ENCODE results near the gene USP4.
"Not testable (repeated sequence)": the region's sequence is repeated elsewhere in the genome, so short reads cannot be mapped to it uniquely, and the experiment has no call there.

The USP4 gene

DNA sequence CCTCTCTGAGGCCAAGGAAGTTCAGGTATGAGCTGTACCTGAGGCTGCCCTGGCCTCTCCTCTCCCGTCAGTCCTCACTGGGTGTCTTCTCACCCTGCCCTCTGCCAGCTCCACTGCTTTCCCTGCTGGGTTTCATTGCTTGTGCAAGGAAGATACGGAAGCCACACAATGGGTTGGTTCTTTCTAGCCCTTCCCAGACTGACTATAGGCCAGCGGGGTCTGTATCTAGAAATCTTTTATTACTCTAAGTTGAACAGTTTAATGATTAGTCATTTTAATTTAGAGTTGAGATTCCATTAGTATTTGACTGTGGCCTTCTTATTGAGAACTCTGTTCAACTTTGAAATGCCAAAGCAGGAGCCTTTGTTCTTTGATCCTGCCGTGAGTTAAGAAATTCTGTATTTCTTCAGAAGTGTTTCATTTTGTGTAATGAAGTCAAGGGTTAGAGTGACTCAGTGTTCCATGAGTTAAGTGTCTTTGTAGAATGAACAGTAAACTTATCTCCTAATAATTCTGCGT, 79.0 kb downstream of the USP4 start:
- no peaks in the 10 kb centered on the region for H3K36me3 ChIP-seq (ENCODE audit: control insufficient read depth, low read depth, low read length)
- H3K4me1 ChIP-seq (ENCODE audit: control insufficient read depth, low read depth, low read length): no peaks in the 10 kb centered on the region
- H3K4me3 ChIP-seq (ENCODE audit: low read length): no peak overlapping the region
- no peak overlapping the region for H3K27ac ChIP-seq (ENCODE audit: low read length)
- H3K9ac ChIP-seq (ENCODE audit: low read length): no peak overlapping the region
- no peaks in the 10 kb centered on the region for H3K27me3 ChIP-seq (ENCODE audit: control insufficient read depth, insufficient read depth, low read length)
- no peaks in the 10 kb centered on the region for H3K9me3 ChIP-seq (ENCODE audit: control insufficient read depth, low read depth, low read length)

DNA sequence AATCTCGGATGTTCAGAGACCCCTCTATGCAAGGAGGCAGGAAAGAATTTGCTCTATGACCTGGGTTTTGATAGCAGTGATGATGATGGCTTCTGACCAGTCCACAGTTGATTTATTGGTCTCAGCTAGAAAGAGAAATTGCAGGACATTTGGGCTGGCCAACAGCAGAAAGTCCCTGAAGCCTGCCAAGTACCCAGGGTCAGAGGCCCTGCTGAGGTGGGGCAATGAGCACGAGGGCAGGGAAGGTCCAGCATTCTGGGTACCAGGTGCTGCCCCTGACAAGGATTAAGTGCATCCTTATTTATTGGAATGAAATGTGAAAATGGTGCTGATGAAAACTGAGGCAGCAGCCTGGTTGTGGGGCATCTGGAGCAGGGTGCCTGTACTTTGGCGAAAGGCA, 82.7 kb downstream of the USP4 start:
- Histone ChIP-seq H3K27me3 (ENCODE audit: control insufficient read depth, insufficient read depth, low read length) (no peaks in the 10 kb centered on the region), H3K9ac (ENCODE audit: low read length) (no peak overlapping the region), H3K4me1 (ENCODE audit: control insufficient read depth, low read depth, low read length) (no peaks in the 10 kb centered on the region), H3K9me3 (ENCODE audit: control insufficient read depth, low read depth, low read length) (no peaks in the 10 kb centered on the region), H3K27ac (ENCODE audit: low read length) (no peak overlapping the region), H3K4me3 (ENCODE audit: low read length) (no peak overlapping the region), H3K36me3 (ENCODE audit: control insufficient read depth, low read depth, low read length) (no peaks in the 10 kb centered on the region)

DNA sequence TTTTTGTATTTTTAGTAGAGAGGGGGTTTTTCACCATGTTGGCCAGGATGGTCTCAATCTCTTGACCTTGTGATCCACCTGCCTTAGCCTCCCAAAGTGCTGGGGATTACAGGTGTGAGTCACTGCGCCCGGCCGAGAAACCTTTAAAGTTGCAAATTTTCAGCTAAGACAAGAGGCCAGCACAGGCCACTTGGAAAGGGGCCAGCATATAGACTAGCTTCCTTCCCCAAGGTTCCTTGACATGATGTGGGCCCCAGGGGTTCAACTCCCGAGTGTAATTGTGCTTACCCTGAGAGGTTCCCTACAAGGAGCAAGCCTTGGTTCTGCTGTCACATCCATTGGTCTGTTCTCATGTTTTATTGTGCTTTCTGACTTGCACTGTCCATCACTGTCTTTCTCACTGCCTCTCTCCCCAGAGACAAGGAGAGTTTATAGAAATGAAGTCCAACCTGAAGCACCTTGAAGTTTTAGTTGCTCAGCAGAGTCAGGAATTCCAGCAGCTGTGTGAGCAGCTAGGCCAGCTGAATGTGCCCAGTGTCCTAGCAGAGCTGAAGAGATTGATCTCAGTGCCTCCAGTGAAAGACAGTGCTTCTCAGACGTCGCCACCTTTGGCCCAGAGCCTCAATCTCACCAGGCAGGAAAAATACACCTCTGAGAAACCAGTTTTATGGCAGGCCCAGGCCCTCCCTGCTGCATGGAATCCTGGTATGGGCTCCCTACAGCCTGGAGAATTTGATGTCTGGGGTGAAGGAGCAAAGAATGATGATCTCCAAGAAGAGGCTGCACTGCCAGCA, 83.9 kb downstream of the USP4 start:
- Histone ChIP-seq H3K36me3 (ENCODE audit: control insufficient read depth, low read depth, low read length) (no peaks in the 10 kb centered on the region), H3K27me3 (ENCODE audit: control insufficient read depth, insufficient read depth, low read length) (no peaks in the 10 kb centered on the region), H3K4me3 (ENCODE audit: low read length) (no peak overlapping the region), H3K4me1 (ENCODE audit: control insufficient read depth, low read depth, low read length) (no peaks in the 10 kb centered on the region), H3K9me3 (ENCODE audit: control insufficient read depth, low read depth, low read length) (no peaks in the 10 kb centered on the region), H3K27ac (ENCODE audit: low read length) (no peak overlapping the region), H3K9ac (ENCODE audit: low read length) (no peak overlapping the region)

DNA sequence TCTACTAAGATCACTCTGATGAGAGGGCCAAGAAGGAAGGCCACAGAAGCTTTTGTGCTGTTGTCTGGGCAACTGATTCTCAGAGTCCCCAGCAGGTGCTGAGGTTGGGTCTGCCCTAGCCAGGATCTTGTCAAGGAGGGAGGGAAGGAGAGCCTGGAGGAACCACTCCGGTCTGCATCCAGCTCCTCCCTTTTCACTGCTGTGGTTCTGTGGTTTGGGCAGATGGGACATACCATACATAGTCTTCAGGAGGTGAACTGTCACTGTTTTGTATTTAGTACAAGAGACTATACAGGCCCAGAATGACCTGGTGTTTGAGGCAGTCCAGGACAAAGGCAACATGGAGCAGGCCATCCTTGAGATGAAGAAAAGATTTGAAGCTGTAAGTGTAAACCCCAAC, 84.7 kb downstream of the USP4 start:
- Histone ChIP-seq H3K4me1 (ENCODE audit: control insufficient read depth, low read depth, low read length) (no peaks in the 10 kb centered on the region), H3K9me3 (ENCODE audit: control insufficient read depth, low read depth, low read length) (no peaks in the 10 kb centered on the region), H3K9ac (ENCODE audit: low read length) (no peak overlapping the region), H3K36me3 (ENCODE audit: control insufficient read depth, low read depth, low read length) (no peaks in the 10 kb centered on the region), H3K27me3 (ENCODE audit: control insufficient read depth, insufficient read depth, low read length) (no peaks in the 10 kb centered on the region), H3K27ac (ENCODE audit: low read length) (no peak overlapping the region), H3K4me3 (ENCODE audit: low read length) (no peak overlapping the region)

DNA sequence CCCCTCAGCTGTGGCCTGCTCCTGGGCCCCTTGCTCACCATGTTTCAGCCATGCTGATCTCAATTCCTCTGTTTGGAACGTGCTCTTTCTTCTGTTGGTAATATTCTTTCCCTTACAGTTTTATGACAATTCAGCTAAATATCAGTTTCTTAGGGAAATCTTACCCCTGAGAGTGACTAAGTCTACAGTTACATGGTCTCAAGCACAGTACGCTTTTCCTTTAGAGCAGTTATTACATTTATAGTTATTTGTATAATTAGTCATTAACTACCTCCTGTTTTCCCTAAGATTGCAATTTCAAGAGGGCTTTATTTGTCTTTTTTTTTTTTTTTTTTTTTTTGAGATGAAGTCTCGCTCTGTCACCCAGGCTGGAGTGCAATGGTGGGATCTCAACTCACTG, 86.3 kb downstream of the USP4 start:
- Histone ChIP-seq H3K4me3 (ENCODE audit: low read length) (no peak overlapping the region), H3K9me3 (ENCODE audit: control insufficient read depth, low read depth, low read length) (no peaks in the 10 kb centered on the region), H3K27me3 (ENCODE audit: control insufficient read depth, insufficient read depth, low read length) (no peaks in the 10 kb centered on the region), H3K27ac (ENCODE audit: low read length) (no peak overlapping the region), H3K4me1 (ENCODE audit: control insufficient read depth, low read depth, low read length) (no peaks in the 10 kb centered on the region), H3K36me3 (ENCODE audit: control insufficient read depth, low read depth, low read length) (no peaks in the 10 kb centered on the region), H3K9ac (ENCODE audit: low read length) (no peak overlapping the region)

DNA sequence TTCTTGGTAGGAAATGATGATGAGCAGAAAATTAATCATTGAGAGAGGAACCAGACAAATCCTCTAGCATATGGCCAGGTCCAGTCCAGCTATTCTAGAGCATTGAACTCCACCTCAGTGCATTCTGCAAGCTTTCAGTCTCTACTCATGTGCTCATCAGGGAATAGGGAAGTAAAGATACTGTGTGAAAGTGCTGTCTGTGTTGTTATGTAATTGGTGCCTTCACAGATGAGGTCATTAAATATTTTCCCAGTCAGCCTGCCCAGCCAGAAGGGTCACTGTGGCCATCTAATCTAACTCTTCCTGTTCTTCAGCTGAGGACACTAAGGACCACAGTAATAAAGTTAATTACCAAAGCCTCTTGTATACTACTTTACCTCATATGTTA, 91.0 kb downstream of the USP4 start:
- no peak overlapping the region for H3K27ac ChIP-seq (ENCODE audit: low read length)
- no peaks in the 10 kb centered on the region for H3K4me1 ChIP-seq (ENCODE audit: control insufficient read depth, low read depth, low read length)
- no peak overlapping the region for H3K9ac ChIP-seq (ENCODE audit: low read length)

DNA sequence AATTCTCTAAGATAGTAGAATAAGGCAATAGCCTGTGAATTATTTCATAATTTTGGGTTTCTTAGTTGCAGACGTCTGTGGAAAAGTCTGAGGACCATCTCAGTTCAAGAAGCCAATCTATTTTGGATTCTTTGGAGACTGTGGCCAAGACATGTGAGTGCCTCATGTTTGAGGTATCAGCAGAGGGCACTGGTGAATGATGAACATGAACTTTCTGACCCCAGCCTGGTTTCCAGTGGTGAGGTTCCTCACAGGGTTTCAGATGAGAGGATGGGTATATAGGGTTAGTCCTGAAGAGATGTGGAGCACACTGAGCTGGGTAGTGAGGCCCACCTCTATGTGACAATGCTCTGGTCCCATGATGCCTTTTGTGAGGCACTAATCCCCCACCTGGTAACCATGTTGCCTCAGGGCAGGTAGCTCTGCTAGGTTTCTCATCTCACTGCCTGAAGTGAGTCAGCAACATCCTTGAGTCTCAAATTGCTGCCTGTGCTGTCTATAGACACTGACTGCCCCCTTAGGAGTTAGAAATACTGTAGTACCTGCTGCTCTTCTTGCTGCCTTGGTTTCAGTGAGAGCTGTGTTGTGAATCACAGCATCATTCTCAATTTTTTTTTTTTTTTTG, 95.2 kb downstream of the USP4 start:
- Histone ChIP-seq H3K9me3 (ENCODE audit: control insufficient read depth, low read depth, low read length) (no peaks in the 10 kb centered on the region), H3K9ac (ENCODE audit: low read length) (no peak overlapping the region), H3K4me3 (ENCODE audit: low read length) (no peak overlapping the region), H3K4me1 (ENCODE audit: control insufficient read depth, low read depth, low read length) (no peaks in the 10 kb centered on the region), H3K27ac (ENCODE audit: low read length) (no peak overlapping the region), H3K27me3 (ENCODE audit: control insufficient read depth, insufficient read depth, low read length) (no peaks in the 10 kb centered on the region), H3K36me3 (ENCODE audit: control insufficient read depth, low read depth, low read length) (no peaks in the 10 kb centered on the region)

More for the DNA sequence above, 91.0 kb downstream of the USP4 start:
- Histone ChIP-seq H3K27me3 (ENCODE audit: control insufficient read depth, insufficient read depth, low read length) (no peaks in the 10 kb centered on the region), H3K9me3 (ENCODE audit: control insufficient read depth, low read depth, low read length) (no peaks in the 10 kb centered on the region), H3K36me3 (ENCODE audit: control insufficient read depth, low read depth, low read length) (no peaks in the 10 kb centered on the region), H3K4me3 (ENCODE audit: low read length) (no peak overlapping the region)

DNA sequence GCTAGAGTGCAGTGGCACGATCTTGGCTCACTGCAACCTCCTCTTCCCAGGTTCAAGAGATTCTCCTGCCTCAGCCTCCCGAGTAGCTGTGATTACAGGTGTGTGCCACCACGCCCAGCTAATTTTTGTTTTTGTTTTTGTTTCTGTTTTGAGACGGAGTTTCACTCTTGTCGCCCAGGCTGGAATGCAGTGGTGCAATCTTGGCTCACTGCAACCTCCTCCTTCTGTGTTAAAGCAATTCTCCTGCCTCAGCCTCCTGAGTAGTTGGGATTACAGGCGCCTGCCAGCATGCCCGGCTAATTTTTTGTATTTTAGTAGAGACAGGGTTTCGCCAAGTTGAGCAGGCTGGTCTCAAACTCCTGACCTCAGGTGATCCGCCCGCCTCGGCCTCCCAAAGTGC, 99.8 kb downstream of the USP4 start:
- not testable (repeated sequence) for H3K4me1 ChIP-seq (ENCODE audit: control insufficient read depth, low read depth, low read length); H3K4me3 ChIP-seq (ENCODE audit: low read length); H3K9me3 ChIP-seq (ENCODE audit: control insufficient read depth, low read depth, low read length); H3K27ac ChIP-seq (ENCODE audit: low read length); H3K36me3 ChIP-seq (ENCODE audit: control insufficient read depth, low read depth, low read length); H3K9ac ChIP-seq (ENCODE audit: low read length); H3K27me3 ChIP-seq (ENCODE audit: control insufficient read depth, insufficient read depth, low read length)

DNA sequence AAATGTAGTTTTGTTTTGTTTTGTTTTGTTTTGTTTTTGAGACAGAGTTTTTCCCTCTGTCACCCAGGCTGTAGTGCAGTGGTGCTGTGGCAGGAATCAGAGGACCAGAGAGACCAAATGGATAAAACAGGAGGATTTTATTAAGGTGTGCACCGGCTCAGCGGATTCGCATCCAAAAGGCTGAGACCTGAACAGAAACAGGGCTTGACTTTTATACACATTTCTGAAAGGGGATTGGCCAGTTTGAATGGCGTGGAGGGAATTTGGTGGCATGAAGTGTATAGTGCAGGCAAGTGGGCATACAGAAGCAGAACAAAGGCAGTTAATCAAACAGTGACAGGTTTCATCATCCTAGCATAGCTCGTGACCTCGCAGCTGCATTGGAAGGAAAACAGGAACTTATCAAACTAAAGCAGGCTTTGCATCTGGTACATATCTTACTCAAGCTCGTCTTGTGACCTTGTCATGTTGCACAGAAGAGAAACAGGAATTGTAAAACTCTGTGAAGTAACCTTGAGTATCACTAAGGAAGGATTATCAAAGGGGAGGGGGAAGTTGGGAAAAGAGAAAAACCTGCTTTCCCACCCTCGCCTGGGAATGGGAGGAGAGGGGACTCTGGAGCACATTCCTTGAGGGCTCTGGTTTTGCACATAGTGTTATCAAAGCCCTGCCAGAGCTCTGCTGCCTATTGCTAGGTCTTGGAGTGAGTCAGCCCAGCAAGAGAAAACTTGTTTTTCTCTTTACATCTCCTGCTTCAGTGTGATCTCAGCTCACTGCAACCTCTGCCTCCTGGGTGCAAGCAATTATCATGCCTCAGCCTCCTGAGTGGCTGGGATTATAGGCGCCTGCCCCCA, 101.4 kb downstream of the USP4 start:
- no peak overlapping the region for H3K9ac ChIP-seq (ENCODE audit: low read length)
- no peak overlapping the region for H3K27ac ChIP-seq (ENCODE audit: low read length)
- H3K4me3 ChIP-seq (ENCODE audit: low read length): no peak overlapping the region
- peaks cover 6% of the 10 kb centered on the region for H3K9me3 ChIP-seq (ENCODE audit: control insufficient read depth, low read depth, low read length)
- H3K27me3 ChIP-seq (ENCODE audit: control insufficient read depth, insufficient read depth, low read length): no peaks in the 10 kb centered on the region
- H3K36me3 ChIP-seq (ENCODE audit: control insufficient read depth, low read depth, low read length): no peaks in the 10 kb centered on the region
- H3K4me1 ChIP-seq (ENCODE audit: control insufficient read depth, low read depth, low read length): no peaks in the 10 kb centered on the region

DNA sequence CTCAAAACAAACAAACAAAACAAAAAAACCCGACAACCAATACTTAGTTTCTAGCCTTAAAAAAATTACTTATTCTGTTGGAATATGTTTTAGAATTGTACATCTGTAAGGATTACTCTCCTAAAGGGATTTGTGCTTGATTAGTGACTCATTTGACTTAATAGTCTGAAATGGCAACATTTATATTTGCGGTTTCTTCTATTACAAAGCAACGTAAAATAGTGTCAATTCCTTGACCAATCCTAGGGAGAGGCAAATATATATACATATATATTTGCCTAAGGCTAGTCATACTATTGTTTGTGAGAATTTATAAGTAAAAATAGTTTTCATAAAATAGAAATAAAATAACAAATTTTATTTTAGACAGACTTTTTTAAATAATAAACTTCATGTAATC, 102.5 kb downstream of the USP4 start:
- Histone ChIP-seq H3K27ac (ENCODE audit: low read length) (no peak overlapping the region), H3K9ac (ENCODE audit: low read length) (no peak overlapping the region), H3K4me1 (ENCODE audit: control insufficient read depth, low read depth, low read length) (no peaks in the 10 kb centered on the region), H3K9me3 (ENCODE audit: control insufficient read depth, low read depth, low read length) (peaks cover 11% of the 10 kb centered on the region), H3K36me3 (ENCODE audit: control insufficient read depth, low read depth, low read length) (no peaks in the 10 kb centered on the region), H3K27me3 (ENCODE audit: control insufficient read depth, insufficient read depth, low read length) (no peaks in the 10 kb centered on the region), H3K4me3 (ENCODE audit: low read length) (no peak overlapping the region)

DNA sequence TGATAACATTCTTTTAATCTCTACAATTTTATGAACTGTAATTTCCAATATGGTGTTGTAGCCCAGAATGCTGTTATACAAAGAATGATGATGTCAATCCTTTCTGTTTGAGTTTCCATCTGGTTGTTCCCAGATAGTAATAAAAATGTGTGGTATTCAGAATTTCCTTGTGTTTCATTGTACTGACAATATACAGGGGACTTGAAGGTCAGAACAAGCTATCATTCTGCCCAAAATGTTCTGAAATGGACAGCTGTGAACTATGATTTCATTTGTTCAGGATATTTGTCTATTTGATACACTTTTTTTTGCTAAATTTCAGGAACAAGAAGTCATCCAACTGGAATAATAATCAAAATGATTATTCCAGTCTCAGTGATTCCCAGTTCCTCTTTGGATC, 103.6 kb downstream of the USP4 start:
- H3K27ac ChIP-seq (ENCODE audit: low read length): no peak overlapping the region

More for the DNA sequence above, 103.6 kb downstream of the USP4 start:
- H3K9me3 ChIP-seq (ENCODE audit: control insufficient read depth, low read depth, low read length): peaks cover 11% of the 10 kb centered on the region
- H3K36me3 ChIP-seq (ENCODE audit: control insufficient read depth, low read depth, low read length): no peaks in the 10 kb centered on the region
- H3K9ac ChIP-seq (ENCODE audit: low read length): no peak overlapping the region
- H3K4me3 ChIP-seq (ENCODE audit: low read length): no peak overlapping the region
- no peaks in the 10 kb centered on the region for H3K27me3 ChIP-seq (ENCODE audit: control insufficient read depth, insufficient read depth, low read length)
- H3K4me1 ChIP-seq (ENCODE audit: control insufficient read depth, low read depth, low read length): no peaks in the 10 kb centered on the region
